ENCODE data around the gene DDX41.

DNA sequence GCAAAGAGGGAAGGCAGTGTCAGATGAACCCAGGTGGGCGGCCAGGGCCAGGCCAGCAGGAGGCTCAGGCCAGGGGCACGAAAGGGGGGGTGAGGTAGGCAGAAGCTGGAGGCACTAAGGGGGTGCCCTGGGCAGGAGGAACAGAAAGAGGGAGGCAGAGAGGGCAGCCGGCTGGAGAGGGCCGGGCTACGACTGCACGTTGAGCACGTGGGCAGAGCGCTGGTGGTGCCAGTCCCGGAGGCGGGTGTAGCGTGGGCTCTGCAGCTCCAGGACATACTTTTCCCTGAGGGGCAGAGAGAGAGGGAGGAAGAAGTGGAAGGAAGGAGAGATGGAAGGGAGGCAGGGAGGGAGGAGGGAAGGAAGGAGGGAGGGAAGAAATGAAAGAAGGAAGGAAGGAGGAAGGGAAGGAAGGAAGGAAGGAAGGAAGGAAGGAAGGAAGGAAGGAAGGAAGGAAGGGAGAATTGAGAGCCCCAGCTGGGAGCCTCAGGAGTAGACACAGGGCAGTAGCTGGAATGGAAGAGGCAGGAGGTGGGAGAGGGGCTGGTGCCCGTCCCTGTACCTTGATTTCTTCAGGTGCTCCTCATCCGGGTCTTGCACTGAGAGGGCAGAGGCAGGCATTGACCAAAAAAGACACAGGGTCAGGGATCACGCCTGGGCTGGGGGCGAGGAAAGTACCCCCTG lies 26.3 kb downstream of the DDX41 start:
- TF ChIP-seq, protein P1, sequence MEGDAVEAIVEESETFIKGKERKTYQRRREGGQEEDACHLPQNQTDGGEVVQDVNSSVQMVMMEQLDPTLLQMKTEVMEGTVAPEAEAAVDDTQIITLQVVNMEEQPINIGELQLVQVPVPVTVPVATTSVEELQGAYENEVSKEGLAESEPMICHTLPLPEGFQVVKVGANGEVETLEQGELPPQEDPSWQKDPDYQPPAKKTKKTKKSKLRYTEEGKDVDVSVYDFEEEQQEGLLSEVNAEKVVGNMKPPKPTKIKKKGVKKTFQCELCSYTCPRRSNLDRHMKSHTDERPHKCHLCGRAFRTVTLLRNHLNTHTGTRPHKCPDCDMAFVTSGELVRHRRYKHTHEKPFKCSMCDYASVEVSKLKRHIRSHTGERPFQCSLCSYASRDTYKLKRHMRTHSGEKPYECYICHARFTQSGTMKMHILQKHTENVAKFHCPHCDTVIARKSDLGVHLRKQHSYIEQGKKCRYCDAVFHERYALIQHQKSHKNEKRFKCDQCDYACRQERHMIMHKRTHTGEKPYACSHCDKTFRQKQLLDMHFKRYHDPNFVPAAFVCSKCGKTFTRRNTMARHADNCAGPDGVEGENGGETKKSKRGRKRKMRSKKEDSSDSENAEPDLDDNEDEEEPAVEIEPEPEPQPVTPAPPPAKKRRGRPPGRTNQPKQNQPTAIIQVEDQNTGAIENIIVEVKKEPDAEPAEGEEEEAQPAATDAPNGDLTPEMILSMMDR (conservative IDR thresholded peaks at IDR 0.05 in 1 of 2, IDR thresholded peaks at IDR 0.05 in 1 of 2; ENCODE audit: low read depth in 1 of 2, low read length in 2 of 2), result no peak
- TF ChIP-seq EZH2 (IDR thresholded peaks at IDR 0.05; ENCODE audit: low read length, missing control alignments), result no peak

Data from fibroblast of lung (primary cell).